ENCODE measurements around the gene FUT8. TPM values are rescaled to one million over a fixed set of nuclear protein-coding genes. Genes with fewer than 3 reads are reported as not detected.

Gene FUT8
- total and polyA plus RNA-seq, 4 donors = 1.1 to 14.1 (median 4.0) TPM

DNA sequence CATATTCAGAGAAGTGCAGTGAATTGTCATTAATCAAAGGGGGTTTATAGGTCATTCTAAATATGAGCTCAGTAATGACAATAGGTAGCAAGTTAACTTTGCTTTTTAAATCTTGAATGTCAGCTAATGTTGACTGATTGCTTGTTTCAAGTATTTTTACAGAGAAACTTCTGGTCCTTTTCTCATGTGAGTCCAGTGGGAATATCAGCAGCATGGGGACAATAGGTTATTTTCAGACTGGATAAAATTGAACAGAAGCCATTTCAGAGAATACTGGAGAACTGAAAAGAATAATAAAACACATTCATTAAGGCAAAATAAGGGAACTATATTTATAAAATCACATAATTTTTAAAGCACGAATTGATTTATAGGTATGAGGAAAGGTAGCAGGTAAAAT, 78.7 kb downstream of the FUT8 start:
- DNase-seq (ENCODE audit: low spot score) = no peak
- Histone ChIP-seq H3K9ac (ENCODE audit: low read depth in 1 of 2, low read length in 2 of 2) (no peak overlapping the region), H3K9me3 (ENCODE audit: control insufficient read depth in 4 of 4, low read length in 3 of 4) (no peaks in the 10 kb centered on the region), H3K4me3 (ENCODE audit: low read depth in 1 of 3, low read length in 3 of 3) (no peak overlapping the region), H3K36me3 (ENCODE audit: control insufficient read depth in 4 of 4, insufficient read depth in 3 of 4, low read depth in 1 of 4, low read length in 3 of 4) (no peaks in the 10 kb centered on the region), H3K27ac (ENCODE audit: low read depth in 1 of 2, low read length in 2 of 2) (no peak overlapping the region), H3K27me3 (ENCODE audit: control insufficient read depth in 4 of 4, insufficient read depth in 4 of 4, low read length in 3 of 4) (no peaks in the 10 kb centered on the region), H3K4me1 (ENCODE audit: control insufficient read depth in 4 of 4, insufficient read depth in 4 of 4, low read length in 3 of 4) (no peaks in the 10 kb centered on the region)
- TF ChIP-seq YY1 (IDR thresholded peaks at IDR 0.05) (no peak), RXRA (IDR thresholded peaks at IDR 0.05) (no peak), NR2F2 (IDR thresholded peaks at IDR 0.05) (no peak), RAD21 (IDR thresholded peaks at IDR 0.05) (no peak), FOXA1 (IDR thresholded peaks at IDR 0.05) (no peak), HNF4G (IDR thresholded peaks at IDR 0.05) (no peak), SP1 (IDR thresholded peaks at IDR 0.05) (no peak), GABPA (IDR thresholded peaks at IDR 0.05 in 1 of 2, conservative IDR thresholded peaks at IDR 0.05 in 1 of 2) (no peak), FOXA2 (IDR thresholded peaks at IDR 0.05) (no peak), ZBTB33 (IDR thresholded peaks at IDR 0.05) (no peak), HNF4A (conservative IDR thresholded peaks at IDR 0.05) (no peak), TAF1 (conservative IDR thresholded peaks at IDR 0.05) (no peak), JUND (IDR thresholded peaks at IDR 0.05) (no peak), EGR1 (IDR thresholded peaks at IDR 0.05; ENCODE audit: low read depth in 2 of 2) (no peak)
- TF ChIP-seq, protein P1, sequence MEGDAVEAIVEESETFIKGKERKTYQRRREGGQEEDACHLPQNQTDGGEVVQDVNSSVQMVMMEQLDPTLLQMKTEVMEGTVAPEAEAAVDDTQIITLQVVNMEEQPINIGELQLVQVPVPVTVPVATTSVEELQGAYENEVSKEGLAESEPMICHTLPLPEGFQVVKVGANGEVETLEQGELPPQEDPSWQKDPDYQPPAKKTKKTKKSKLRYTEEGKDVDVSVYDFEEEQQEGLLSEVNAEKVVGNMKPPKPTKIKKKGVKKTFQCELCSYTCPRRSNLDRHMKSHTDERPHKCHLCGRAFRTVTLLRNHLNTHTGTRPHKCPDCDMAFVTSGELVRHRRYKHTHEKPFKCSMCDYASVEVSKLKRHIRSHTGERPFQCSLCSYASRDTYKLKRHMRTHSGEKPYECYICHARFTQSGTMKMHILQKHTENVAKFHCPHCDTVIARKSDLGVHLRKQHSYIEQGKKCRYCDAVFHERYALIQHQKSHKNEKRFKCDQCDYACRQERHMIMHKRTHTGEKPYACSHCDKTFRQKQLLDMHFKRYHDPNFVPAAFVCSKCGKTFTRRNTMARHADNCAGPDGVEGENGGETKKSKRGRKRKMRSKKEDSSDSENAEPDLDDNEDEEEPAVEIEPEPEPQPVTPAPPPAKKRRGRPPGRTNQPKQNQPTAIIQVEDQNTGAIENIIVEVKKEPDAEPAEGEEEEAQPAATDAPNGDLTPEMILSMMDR (IDR thresholded peaks at IDR 0.05; ENCODE audit: low read depth, low read length, missing input control) = no peak
- TF ChIP-seq, protein P2, sequence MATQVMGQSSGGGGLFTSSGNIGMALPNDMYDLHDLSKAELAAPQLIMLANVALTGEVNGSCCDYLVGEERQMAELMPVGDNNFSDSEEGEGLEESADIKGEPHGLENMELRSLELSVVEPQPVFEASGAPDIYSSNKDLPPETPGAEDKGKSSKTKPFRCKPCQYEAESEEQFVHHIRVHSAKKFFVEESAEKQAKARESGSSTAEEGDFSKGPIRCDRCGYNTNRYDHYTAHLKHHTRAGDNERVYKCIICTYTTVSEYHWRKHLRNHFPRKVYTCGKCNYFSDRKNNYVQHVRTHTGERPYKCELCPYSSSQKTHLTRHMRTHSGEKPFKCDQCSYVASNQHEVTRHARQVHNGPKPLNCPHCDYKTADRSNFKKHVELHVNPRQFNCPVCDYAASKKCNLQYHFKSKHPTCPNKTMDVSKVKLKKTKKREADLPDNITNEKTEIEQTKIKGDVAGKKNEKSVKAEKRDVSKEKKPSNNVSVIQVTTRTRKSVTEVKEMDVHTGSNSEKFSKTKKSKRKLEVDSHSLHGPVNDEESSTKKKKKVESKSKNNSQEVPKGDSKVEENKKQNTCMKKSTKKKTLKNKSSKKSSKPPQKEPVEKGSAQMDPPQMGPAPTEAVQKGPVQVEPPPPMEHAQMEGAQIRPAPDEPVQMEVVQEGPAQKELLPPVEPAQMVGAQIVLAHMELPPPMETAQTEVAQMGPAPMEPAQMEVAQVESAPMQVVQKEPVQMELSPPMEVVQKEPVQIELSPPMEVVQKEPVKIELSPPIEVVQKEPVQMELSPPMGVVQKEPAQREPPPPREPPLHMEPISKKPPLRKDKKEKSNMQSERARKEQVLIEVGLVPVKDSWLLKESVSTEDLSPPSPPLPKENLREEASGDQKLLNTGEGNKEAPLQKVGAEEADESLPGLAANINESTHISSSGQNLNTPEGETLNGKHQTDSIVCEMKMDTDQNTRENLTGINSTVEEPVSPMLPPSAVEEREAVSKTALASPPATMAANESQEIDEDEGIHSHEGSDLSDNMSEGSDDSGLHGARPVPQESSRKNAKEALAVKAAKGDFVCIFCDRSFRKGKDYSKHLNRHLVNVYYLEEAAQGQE (IDR thresholded peaks at IDR 0.05) = no peak
- TF ChIP-seq, protein P3, sequence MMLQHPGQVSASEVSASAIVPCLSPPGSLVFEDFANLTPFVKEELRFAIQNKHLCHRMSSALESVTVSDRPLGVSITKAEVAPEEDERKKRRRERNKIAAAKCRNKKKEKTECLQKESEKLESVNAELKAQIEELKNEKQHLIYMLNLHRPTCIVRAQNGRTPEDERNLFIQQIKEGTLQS (IDR thresholded peaks at IDR 0.05) = no peak
- TF ChIP-seq, protein P4, sequence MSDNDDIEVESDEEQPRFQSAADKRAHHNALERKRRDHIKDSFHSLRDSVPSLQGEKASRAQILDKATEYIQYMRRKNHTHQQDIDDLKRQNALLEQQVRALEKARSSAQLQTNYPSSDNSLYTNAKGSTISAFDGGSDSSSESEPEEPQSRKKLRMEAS (IDR thresholded peaks at IDR 0.05) = no peak
- WGBS = 88% methylated on average over 1 of the region's 1 CpG

Data from liver (tissue), 9 donors.